ENCODE measurements around the gene ABI1. TPM values are rescaled to one million over a fixed set of nuclear protein-coding genes. Genes with fewer than 3 reads are reported as not detected.

The ABI1 gene
- polyA plus RNA-seq, 2 of the 4 experiments (the other 2 are of a cell fraction), result 35.8 to 67.6 TPM

- no peak for ATAC-seq
- no peak for FAIRE-seq
- Histone ChIP-seq H3K9me3 (no peaks in the 10 kb centered on the region; the same call in 2 of the 3 replicates), H3K4me3 (no peak overlapping the region), H3K4me1 (no peaks in the 10 kb centered on the region), H3K27ac (no peak overlapping the region), H3K4me2 (no peak overlapping the region)
- POLR2A ChIA-PET, result no interaction called here
- no peak for DNase-seq (ENCODE audit: low read depth in 1 of 2, low spot score in 1 of 2)
- TF ChIP-seq CEBPB (IDR thresholded peaks at IDR 0.05) (no peak), SREBF2 (IDR thresholded peaks at IDR 0.05) (no peak), JUN (IDR thresholded peaks at IDR 0.05) (no peak), HMGXB4 (CRISPR knock-in tag; IDR thresholded peaks at IDR 0.05; ENCODE audit: borderline replicate concordance) (no peak), HEYL (CRISPR knock-in tag; IDR thresholded peaks at IDR 0.05) (no peak)
- 91% methylated on average over 3 of the region's 3 CpGs for WGBS (ENCODE audit: missing lambda C conversion rate)
- CTCF ChIA-PET, result interaction anchor here (0.9 to 1.4 kb wide), 3 partner anchors 16 to 116 kb away, joined by 3 to 4 read pairs (median 3); partner anchors contain the start of gene ABI1
Observed at GRCh38 chr10:26841733-26842317, 18.9 kb downstream of the ABI1 start.

GRCh38 chr10:26840938-26841732, 19.6 kb downstream of the ABI1 start:
- TF ChIP-seq CHD4 (IDR thresholded peaks at IDR 0.05; ENCODE audit: borderline replicate concordance), result no peak
- TF ChIP-seq MAZ (IDR thresholded peaks at IDR 0.05; ENCODE audit: borderline replicate concordance, low read depth, low read length), result no peak
- no peak for TF ChIP-seq EHF (CRISPR knock-in tag; IDR thresholded peaks at IDR 0.05)
- TF ChIP-seq ZSCAN20 (CRISPR knock-in tag; IDR thresholded peaks at IDR 0.05), result no peak
- no peak for TF ChIP-seq E2F6 (IDR thresholded peaks at IDR 0.05; ENCODE audit: borderline replicate concordance, low read depth)
- no peak for TF ChIP-seq FOSL2 (IDR thresholded peaks at IDR 0.05)
- TF ChIP-seq FOSL2 (CRISPR knock-in tag; IDR thresholded peaks at IDR 0.05), result no peak
- no peak for TF ChIP-seq GATA3 (IDR thresholded peaks at IDR 0.05; ENCODE audit: borderline replicate concordance)
- no peak for TF ChIP-seq PBX3 (IDR thresholded peaks at IDR 0.05)
- TF ChIP-seq RAD21 (conservative IDR thresholded peaks at IDR 0.05 in 1 of 2, IDR thresholded peaks at IDR 0.05 in 1 of 2), result no peak
- TF ChIP-seq CEBPB (IDR thresholded peaks at IDR 0.05), result no peak
- no peak for TF ChIP-seq RNF2 (IDR thresholded peaks at IDR 0.05; ENCODE audit: borderline replicate concordance, low read depth)
- TF ChIP-seq BHLHE40 (IDR thresholded peaks at IDR 0.05; ENCODE audit: low read depth, low read length), result no peak
- TF ChIP-seq USF2 (IDR thresholded peaks at IDR 0.05), result no peak
- FAIRE-seq, result no peak
- no peak overlapping the region for H3K4me2 ChIP-seq
- no peaks in the 10 kb centered on the region for H3K4me1 ChIP-seq
- CTCF ChIA-PET, result interaction anchor here (0.9 to 1.4 kb wide), 3 partner anchors 17 to 115 kb away, joined by 3 to 4 read pairs (median 3); partner anchors contain the start of gene ABI1
- no peak overlapping the region for H3K27ac ChIP-seq
- no peak for DNase-seq (ENCODE audit: low read depth in 1 of 2, low spot score in 1 of 2)
- ATAC-seq, result no peak
- H3K9me3 ChIP-seq, result no peaks in the 10 kb centered on the region; the same call in 2 of the 3 replicates
- POLR2A ChIA-PET, result no interaction called here
- no peak overlapping the region for H3K4me3 ChIP-seq

Data from A549 (cell line).